ENCODE results near the gene STMN3.
A peak's percentile ranks its signal among the peaks of the same experiment; 100 is the strongest.

The STMN3 gene

GRCh38 chr20:63682384-63683139 is 29.3 kb upstream of the STMN3 start:
- TF ChIP-seq FOXP2 (optimal IDR thresholded peaks at IDR 0.05; ENCODE audit: borderline replicate concordance, extremely low read depth, extremely low read length, insufficient read depth): no peak
- TF ChIP-seq REST (IDR thresholded peaks at IDR 0.05; ENCODE audit: insufficient read depth in 1 of 2, low read depth in 2 of 2, low read length in 2 of 2): peak in 1 of 2 experiments; percentile 24; a peak in 2 of 4 replicates

GRCh38 chr20:63681609-63682142 is 28.5 kb upstream of the STMN3 start:
- TF ChIP-seq FOXP2 (optimal IDR thresholded peaks at IDR 0.05; ENCODE audit: borderline replicate concordance, extremely low read depth, extremely low read length, insufficient read depth) (no peak), TAF1 (IDR thresholded peaks at IDR 0.05; ENCODE audit: borderline replicate concordance, insufficient read depth, low read length) (no peak), POLR2AphosphoS5 (IDR thresholded peaks at IDR 0.05; ENCODE audit: low read depth, low read length) (no peak), SIN3A (IDR thresholded peaks at IDR 0.05; ENCODE audit: borderline replicate concordance, insufficient read depth, low read length) (no peak), REST (IDR thresholded peaks at IDR 0.05; ENCODE audit: insufficient read depth in 1 of 2, low read depth in 2 of 2, low read length in 2 of 2) (no peak)

- TF ChIP-seq REST (IDR thresholded peaks at IDR 0.05; ENCODE audit: insufficient read depth in 1 of 2, low read depth in 2 of 2, low read length in 2 of 2): no peak
- TF ChIP-seq SIN3A (IDR thresholded peaks at IDR 0.05; ENCODE audit: borderline replicate concordance, insufficient read depth, low read length): no peak
Measured at GRCh38 chr20:63680857-63681608, 27.8 kb upstream of the STMN3 start.

GRCh38 chr20:63680427-63680826 is 27.2 kb upstream of the STMN3 start:
- TF ChIP-seq FOXP2 (optimal IDR thresholded peaks at IDR 0.05; ENCODE audit: borderline replicate concordance, extremely low read depth, extremely low read length, insufficient read depth) (no peak), POLR2AphosphoS5 (IDR thresholded peaks at IDR 0.05; ENCODE audit: low read depth, low read length) (no peak), TAF1 (IDR thresholded peaks at IDR 0.05; ENCODE audit: borderline replicate concordance, insufficient read depth, low read length) (no peak), SIN3A (IDR thresholded peaks at IDR 0.05; ENCODE audit: borderline replicate concordance, insufficient read depth, low read length) (no peak), REST (IDR thresholded peaks at IDR 0.05; ENCODE audit: insufficient read depth in 1 of 2, low read depth in 2 of 2, low read length in 2 of 2) (no peak)

Data from PFSK-1 (cell line).